ENCODE results near the gene RNU1-3.
A peak's percentile ranks its signal among the peaks of the same experiment; 100 is the strongest.
"Not testable (repeated sequence)": the region's sequence is repeated elsewhere in the genome, so short reads cannot be mapped to it uniquely, and the experiment has no call there.

DNA sequence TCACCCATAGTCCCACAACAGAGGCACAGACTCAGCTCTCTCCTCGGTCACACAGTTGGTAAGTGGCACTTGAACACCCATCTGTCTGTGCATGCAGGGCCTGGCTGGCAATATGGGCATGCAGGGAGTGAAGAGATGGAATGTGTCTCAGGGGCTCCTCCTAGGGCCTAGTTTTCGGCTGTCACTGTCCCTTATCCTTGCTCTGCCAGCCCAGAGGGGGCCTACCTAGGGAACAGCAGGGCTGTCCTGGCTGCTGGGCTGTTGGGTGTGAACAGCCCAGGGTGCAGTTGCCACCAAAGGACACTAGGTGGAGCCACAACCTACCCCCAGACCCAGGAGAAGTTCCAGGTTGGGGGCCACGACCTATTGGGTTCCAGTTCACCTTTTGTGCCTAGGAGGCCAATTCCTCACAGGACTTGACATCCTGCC is 42.9 kb upstream of the RNU1-3 start:
- peak in 4 of 6 experiments; percentile 18 to 69 (median 28) for TF ChIP-seq CTCF (IDR thresholded peaks at IDR 0.05)
- not testable (repeated sequence) for TF ChIP-seq POLR2AphosphoS5 (IDR thresholded peaks at IDR 0.05)
